OCI-LY1 (cell line): Measurements from ENCODE around the gene YBEY.

Experiments
- EZH2 ChIP-seq: fragments of 200-600 bp; sonication (generic), shearing (Covaris generic); IDR thresholded peaks from 2 replicates; pipeline ENCODE4 v1.8.0; 2017; ENCODE audit warnings: borderline replicate concordance, mixed run types, mild to moderate bottlenecking, antibody characterized with exemption, low read length, moderate library complexity, mixed read lengths
- TF ChIP-seq, protein P1 (sequence below): fragments of 200-600 bp; sonication (generic), shearing (Covaris generic); IDR thresholded peaks from 2 replicates; pipeline ENCODE4 v1.5.1; 2017; ENCODE audit warnings: mild to moderate bottlenecking, antibody characterized with exemption, low read length, moderate library complexity, mixed read lengths

GRCh38 chr21:46284733-46285132 lies 1.4 kb upstream of the YBEY start:
- no peak for TF ChIP-seq EZH2
- TF ChIP-seq, protein P1, sequence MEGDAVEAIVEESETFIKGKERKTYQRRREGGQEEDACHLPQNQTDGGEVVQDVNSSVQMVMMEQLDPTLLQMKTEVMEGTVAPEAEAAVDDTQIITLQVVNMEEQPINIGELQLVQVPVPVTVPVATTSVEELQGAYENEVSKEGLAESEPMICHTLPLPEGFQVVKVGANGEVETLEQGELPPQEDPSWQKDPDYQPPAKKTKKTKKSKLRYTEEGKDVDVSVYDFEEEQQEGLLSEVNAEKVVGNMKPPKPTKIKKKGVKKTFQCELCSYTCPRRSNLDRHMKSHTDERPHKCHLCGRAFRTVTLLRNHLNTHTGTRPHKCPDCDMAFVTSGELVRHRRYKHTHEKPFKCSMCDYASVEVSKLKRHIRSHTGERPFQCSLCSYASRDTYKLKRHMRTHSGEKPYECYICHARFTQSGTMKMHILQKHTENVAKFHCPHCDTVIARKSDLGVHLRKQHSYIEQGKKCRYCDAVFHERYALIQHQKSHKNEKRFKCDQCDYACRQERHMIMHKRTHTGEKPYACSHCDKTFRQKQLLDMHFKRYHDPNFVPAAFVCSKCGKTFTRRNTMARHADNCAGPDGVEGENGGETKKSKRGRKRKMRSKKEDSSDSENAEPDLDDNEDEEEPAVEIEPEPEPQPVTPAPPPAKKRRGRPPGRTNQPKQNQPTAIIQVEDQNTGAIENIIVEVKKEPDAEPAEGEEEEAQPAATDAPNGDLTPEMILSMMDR, result no peak
